ENCODE data around the gene PSKH1. TPM values are rescaled to one million over a fixed set of nuclear protein-coding genes. Genes with fewer than 3 reads are reported as not detected.

PSKH1 gene
- total RNA-seq, 2 donors from 2014 or later, result 15.4 to 20.1 TPM

DNA sequence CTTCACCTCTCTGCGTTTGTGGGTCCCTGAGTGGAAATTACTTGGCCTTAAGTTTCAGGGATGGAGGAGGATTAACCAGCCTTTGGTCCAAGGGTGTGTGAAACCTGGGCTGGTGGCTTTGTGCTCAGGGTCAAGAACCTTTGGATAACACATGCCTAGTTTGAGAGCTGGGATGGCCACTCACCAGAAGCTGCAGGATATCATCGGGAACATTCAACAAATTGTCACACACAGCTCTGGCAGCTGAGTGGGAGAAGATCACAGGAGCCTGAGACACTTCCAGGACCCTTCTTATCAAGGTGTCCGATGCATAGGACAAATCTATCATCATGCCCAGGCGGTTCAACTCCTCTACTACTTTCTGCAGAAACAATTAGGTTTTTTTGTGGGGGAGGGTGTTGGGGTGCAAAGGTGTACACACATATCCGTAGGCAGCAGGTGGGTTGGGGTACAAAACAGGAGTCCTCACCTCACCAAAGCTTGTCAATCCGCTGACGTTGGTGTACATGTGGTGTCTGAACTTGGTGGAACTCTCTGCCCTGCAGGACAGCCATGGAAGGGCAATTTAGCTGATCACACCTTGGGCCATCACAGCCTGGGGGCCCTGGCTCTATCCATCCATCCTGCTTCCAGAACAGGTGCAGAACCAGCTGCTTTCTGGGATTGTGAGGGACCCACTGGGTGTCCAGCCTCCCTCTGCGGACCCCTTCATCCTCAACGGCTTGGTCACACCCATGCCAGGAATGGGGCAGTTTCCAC lies 84.6 kb downstream of the PSKH1 start:
- Mint-ChIP-seq H3K9me3 (no peaks in the 10 kb centered on the region), H3K4me1 (ENCODE audit: low read depth in 2 of 2) (peaks cover 0 to under 1% of the 10 kb centered on the region in 2 donors), H3K27ac (no peak overlapping the region), H3K4me3 (no peak overlapping the region), H3K36me3 (no peaks in the 10 kb centered on the region), H3K27me3 (no peaks in the 10 kb centered on the region)
- no peak for ATAC-seq
- DNase-seq (ENCODE audit: low spot score), result no peak

Other genes starting within 250 kb of the PSKH1 start
- gene CARMIL2, start 248.1 kb upstream of the PSKH1 start, total RNA-seq, result 10 to 100 TPM; 33.8 to 89.7 TPM
- gene ACD, start 233.0 kb upstream of the PSKH1 start, total RNA-seq, result 10 to 100 TPM; 54.9 to 91.3 TPM
- 1 to 10 TPM; 6.3 to 8.0 TPM for gene PARD6A, start 232.3 kb upstream of the PSKH1 start, total RNA-seq
- 10 to 100 TPM in 1 of 2 donors, 1 to 10 TPM in 1; 8.1 to 12.2 TPM for gene ENKD1, start 226.5 kb upstream of the PSKH1 start, total RNA-seq
- gene C16orf86, start 226.4 kb upstream of the PSKH1 start, total RNA-seq, result 1 to 10 TPM; 1.6 to 1.9 TPM
- gene GFOD2, start 173.9 kb upstream of the PSKH1 start, total RNA-seq, result 10 to 100 TPM; 14.8 to 22.0 TPM
- gene RANBP10, start 86.7 kb upstream of the PSKH1 start, total RNA-seq, result 10 to 100 TPM; 28.0 to 31.0 TPM
- gene TSNAXIP1, start 86.4 kb upstream of the PSKH1 start, total RNA-seq, result 1 to 10 TPM in 1 of 2 donors, under 1 TPM in 1; 0.24 to 1.1 TPM
- 10 to 100 TPM; 30.5 to 45.9 TPM for gene THAP11, start 50.9 kb upstream of the PSKH1 start, total RNA-seq
- 100 to 1,000 TPM; 114 to 124 TPM for gene NUTF2, start 46.3 kb upstream of the PSKH1 start, total RNA-seq
- 10 to 100 TPM; 51.6 to 83.7 TPM for gene CENPT, start 45.6 kb upstream of the PSKH1 start, total RNA-seq
- 100 to 1,000 TPM; 100 to 151 TPM for gene EDC4, start 20.2 kb upstream of the PSKH1 start, total RNA-seq
- 1 to 10 TPM in 1 of 2 donors, not detected in 1; 1.2 TPM for gene NRN1L, start 8.4 kb upstream of the PSKH1 start, total RNA-seq
- 10 to 100 TPM in 1 of 2 donors, 1 to 10 TPM in 1; 8.4 to 15.6 TPM for gene CTRL, start 38.6 kb downstream of the PSKH1 start, total RNA-seq
- 100 to 1,000 TPM; 259 to 316 TPM for gene PSMB10, start 43.6 kb downstream of the PSKH1 start, total RNA-seq
- 10 to 100 TPM; 11.4 to 44.7 TPM for gene LCAT, start 50.9 kb downstream of the PSKH1 start, total RNA-seq
- 10 to 100 TPM; 32.9 to 84.4 TPM for gene SLC12A4, start 75.4 kb downstream of the PSKH1 start, total RNA-seq
- not detected for gene DPEP3, start 87.2 kb downstream of the PSKH1 start, total RNA-seq
- gene DPEP2, start 106.2 kb downstream of the PSKH1 start, total RNA-seq, result 1 to 10 TPM; 2.2 to 2.3 TPM
- gene DPEP2NB, start 122.7 kb downstream of the PSKH1 start, total RNA-seq, result not detected
- 10 to 100 TPM; 16.2 to 20.1 TPM for gene DDX28, start 130.0 kb downstream of the PSKH1 start, total RNA-seq
- 10 to 100 TPM; 23.3 to 43.5 TPM for gene DUS2, start 130.0 kb downstream of the PSKH1 start, total RNA-seq
- gene NFATC3, start 192.1 kb downstream of the PSKH1 start, total RNA-seq, result 100 to 1,000 TPM in 1 of 2 donors, 10 to 100 TPM in 1; 91.9 to 131 TPM

Measured in natural killer cell treated with Interleukin-12 subunit alpha and Interleukin-12 subunit beta and Interleukin-15 and Interleukin-18, amount 100 ng/mL, for 72 hours (primary cell).